AG10803 (cell line): Measurements from ENCODE around the gene ACOT11.

Experiments used
- DNase-seq: peaks from one replicate; pipeline ENCODE4 v3.0.0; 2010; ENCODE audit warnings: low read depth
- H3K4me3 ChIP-seq: 2 replicates; pipeline ENCODE4 v1.5.1; 2011; ENCODE audit warnings: mild to moderate bottlenecking, low read length, control low read depth
- TF ChIP-seq, protein P1 (sequence below): conservative IDR thresholded peaks from 2 replicates; pipeline ENCODE4 v1.5.1; 2011; ENCODE audit warnings: mild to moderate bottlenecking, low read length, control low read depth, inconsistent platforms

ACOT11 gene

DNA sequence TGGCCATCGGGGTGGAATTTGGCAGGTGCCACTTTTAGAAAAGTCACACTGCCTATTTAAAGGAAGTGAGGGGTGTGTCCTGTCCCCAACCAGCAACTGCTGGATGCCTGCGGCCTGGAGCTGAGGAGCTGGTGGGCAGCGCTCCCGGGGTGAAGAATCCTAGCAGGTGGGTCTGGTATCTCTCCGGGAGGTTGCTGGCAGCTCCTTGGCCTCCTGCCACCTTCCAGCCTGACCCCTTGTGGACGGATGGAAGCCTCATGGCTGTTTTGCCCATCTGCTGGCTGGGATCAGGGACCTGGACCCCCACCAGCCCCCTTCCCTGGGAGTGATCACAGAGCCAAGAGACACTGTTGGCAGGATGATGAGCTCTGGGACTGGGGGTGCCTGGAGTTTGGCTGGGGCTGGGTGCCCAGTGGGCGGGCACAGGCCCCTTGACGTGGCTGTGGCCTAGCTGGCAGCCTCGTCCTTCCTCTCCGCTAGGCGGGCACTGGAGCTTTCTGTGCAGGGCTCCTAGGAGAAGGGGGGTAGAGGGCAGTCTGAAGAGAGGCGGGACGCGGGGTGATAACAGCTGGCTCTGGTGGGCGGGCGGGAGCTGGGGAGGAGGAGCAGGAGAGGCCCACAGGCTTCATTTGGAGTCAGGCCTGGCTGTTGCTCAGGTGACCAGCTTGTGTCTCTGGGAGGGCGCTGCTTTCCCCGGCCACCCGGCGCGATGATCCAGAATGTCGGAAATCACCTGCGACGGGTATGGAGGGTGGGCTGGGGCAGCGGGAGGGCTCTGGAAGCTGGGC, at the start of gene ACOT11:
TSS of gene ACOT11 (plus strand) at position 628 of the 788 bp plus-strand sequence. CDS start at position 710, 82 bp downstream.
- peak within 1 kb of the TSS; percentile 15 for H3K4me3 ChIP-seq
- TF ChIP-seq, protein P1, sequence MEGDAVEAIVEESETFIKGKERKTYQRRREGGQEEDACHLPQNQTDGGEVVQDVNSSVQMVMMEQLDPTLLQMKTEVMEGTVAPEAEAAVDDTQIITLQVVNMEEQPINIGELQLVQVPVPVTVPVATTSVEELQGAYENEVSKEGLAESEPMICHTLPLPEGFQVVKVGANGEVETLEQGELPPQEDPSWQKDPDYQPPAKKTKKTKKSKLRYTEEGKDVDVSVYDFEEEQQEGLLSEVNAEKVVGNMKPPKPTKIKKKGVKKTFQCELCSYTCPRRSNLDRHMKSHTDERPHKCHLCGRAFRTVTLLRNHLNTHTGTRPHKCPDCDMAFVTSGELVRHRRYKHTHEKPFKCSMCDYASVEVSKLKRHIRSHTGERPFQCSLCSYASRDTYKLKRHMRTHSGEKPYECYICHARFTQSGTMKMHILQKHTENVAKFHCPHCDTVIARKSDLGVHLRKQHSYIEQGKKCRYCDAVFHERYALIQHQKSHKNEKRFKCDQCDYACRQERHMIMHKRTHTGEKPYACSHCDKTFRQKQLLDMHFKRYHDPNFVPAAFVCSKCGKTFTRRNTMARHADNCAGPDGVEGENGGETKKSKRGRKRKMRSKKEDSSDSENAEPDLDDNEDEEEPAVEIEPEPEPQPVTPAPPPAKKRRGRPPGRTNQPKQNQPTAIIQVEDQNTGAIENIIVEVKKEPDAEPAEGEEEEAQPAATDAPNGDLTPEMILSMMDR: peak; percentile 54
- peak; percentile 79 for DNase-seq

DNA sequence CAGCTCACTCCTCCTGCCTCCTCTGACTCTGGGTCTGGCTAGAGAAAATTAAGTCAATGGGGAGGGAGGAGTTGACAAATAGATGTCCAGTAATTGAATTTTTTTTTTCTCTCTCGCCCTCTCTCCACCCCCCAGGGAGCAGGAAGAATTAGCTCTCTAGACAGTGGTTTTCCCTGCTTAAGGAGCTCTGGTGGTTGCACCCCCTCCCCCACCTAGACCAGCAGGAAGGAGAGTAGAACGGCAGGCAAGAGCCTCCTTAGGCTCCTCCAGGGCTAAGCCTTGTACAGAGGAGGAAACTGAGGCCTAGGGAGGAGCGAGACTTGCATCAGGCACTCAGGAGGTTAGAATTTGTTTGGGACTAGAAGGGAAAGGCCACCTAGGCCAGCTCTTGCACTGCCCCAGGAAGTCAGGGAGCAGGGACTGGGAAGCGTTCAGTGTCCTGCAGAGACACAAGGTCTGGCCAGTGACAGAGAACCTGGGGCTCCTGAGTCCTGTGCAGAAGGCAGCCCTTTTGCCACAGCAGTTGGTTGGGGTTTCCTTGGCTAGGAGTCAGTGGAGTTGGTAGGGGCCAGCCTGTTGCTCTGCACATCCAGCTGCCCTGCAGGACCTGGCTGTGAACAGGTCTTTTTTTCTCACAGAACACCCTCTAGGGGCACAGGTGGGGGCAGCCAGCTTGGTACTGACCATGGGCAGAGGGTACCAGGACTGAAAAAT, 49.5 kb upstream of the ACOT11 start:
- no peak for DNase-seq
- TF ChIP-seq, protein P1: no peak
- H3K4me3 ChIP-seq: peak overlapping the region; percentile 49

- no peak for DNase-seq
- H3K4me3 ChIP-seq: peak overlapping the region; percentile 49
Measured at GRCh38 chr1:54499097-54499359, 49.0 kb upstream of the ACOT11 start.

GRCh38 chr1:54499360-54500106, 48.5 kb upstream of the ACOT11 start:
- H3K4me3 ChIP-seq: peak overlapping the region; percentile 49
- DNase-seq: peak; percentile 34
- TF ChIP-seq, protein P1: peak; percentile 54

More at GRCh38 chr1:54499097-54499359, 49.0 kb upstream of the ACOT11 start:
- TF ChIP-seq, protein P1: no peak

DNA sequence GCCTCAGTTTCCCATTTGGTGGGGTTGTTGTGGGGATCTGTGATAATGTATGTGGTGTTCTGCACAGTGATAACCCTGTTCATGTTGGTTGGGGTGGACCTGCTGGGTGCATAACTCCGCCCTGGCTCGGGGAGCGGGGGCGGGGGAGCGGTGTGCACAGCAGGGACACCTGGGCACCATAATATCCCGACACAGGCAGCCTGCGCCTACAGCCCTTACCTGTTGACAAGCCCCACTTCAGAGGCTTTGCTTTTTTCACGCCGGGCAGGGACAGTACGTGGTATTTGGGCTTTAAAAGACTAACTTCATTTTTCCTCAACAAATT, 48.0 kb upstream of the ACOT11 start:
- DNase-seq: no peak
- H3K4me3 ChIP-seq: no peak overlapping the region
- TF ChIP-seq, protein P1: no peak

- DNase-seq: no peak
- no peak overlapping the region for H3K4me3 ChIP-seq
- TF ChIP-seq, protein P1: no peak
Measured at GRCh38 chr1:54501849-54502248, 46.2 kb upstream of the ACOT11 start.
